K562 (cell line): Measurements from ENCODE around the gene SRMS. TPM values are rescaled to one million over a fixed set of nuclear protein-coding genes. Genes with fewer than 3 reads are reported as not detected.

Experiments
- CTCF ChIP-seq, 3 experiments: IDR thresholded peaks in 2 of 3; conservative IDR thresholded peaks in 1 of 3; 2 replicates each; pipeline ENCODE4 v1.5.1; 2011 to 2012; ENCODE audit warnings: low read length in 3 of 3, mild to moderate bottlenecking in 3 of 3, control low read depth in 2 of 3, improper control_type of control experiment in 1 of 3, inconsistent platforms in 1 of 3, low read depth in 1 of 3, mixed read lengths in 1 of 3, moderate library complexity in 1 of 3; ENCODE audit not compliant: insufficient read depth in 2 of 3
- CTCFL ChIP-seq: IDR thresholded peaks from 2 replicates; pipeline ENCODE4 v1.6.1; 2011; ENCODE audit warnings: borderline replicate concordance, low read depth, mild to moderate bottlenecking, moderate library complexity, low read length; ENCODE audit not compliant: insufficient read depth, poor library complexity, severe bottlenecking
- PHB2 ChIP-seq: fragments of 450-650 bp; IDR thresholded peaks from 2 replicates; pipeline ENCODE4 v1.6.1; 2017; ENCODE audit warnings: low read depth
- SRF ChIP-seq, 2 experiments: fragments of 250-450, 450-650 bp in 1 of 2; sonication (Bioruptor Pico) in 1 of 2; sonication (generic) in 1 of 2; formaldehyde crosslinking; IDR thresholded peaks; 2 replicates each; pipeline versions ENCODE4 v1.5.0 to v1.5.1; 2020 to 2022; ENCODE audit warnings: mild to moderate bottlenecking in 1 of 2, missing genetic modification reagents in 1 of 2
- YY1 ChIP-seq, 3 experiments: IDR thresholded peaks; 2 replicates each; pipeline ENCODE4 v1.6.1; 2011; ENCODE audit warnings: low read length in 2 of 3, mild to moderate bottlenecking in 2 of 3, moderate library complexity in 2 of 3, borderline replicate concordance in 1 of 3, control low read depth in 1 of 3, low read depth in 1 of 3; ENCODE audit not compliant: insufficient read depth in 3 of 3, insufficient replicate concordance in 2 of 3, control insufficient read depth in 1 of 3, insufficient read length in 1 of 3; ENCODE audit errors: extremely low read depth in 1 of 3
- ZBTB11 ChIP-seq, 3 experiments: fragments of 200-800 bp in 1 of 3; fragments of 250-450 bp in 1 of 3; fragments of 450-650 bp in 1 of 3; sonication (Bioruptor Pico) in 1 of 3; sonication (Bioruptor generic) in 1 of 3; formaldehyde crosslinking in 1 of 3; IDR thresholded peaks; 2 replicates each; pipeline versions ENCODE4 v1.6.1 to v1.8.0; 2016 to 2022; ENCODE audit warnings: mild to moderate bottlenecking in 2 of 3, missing genetic modification characterization in 2 of 3, missing compliant biosample characterization in 1 of 3, moderate library complexity in 1 of 3
- ZKSCAN1 ChIP-seq: fragments of 150-350 bp; IDR thresholded peaks from 2 replicates; pipeline ENCODE4 v1.6.1; 2016; ENCODE audit warnings: low read depth, low read length
- polyA plus RNA-seq, 8 experiments: library from polyadenylated mRNA; depleted of rRNA in 4 of 8; stranded (reverse) in 5 of 8; unstranded in 3 of 8; fragments of >200 nt; fragmentation: Nextera tagmentation in 2 of 8; fragmentation: Illumina TruSeq in 1 of 8; extraction: Ambion mirVana in 2 of 8; extraction: Trizol in 1 of 8; gene quantifications; 2 replicates each; pipeline versions ENCODE4 v1.2.1 to v1.2.3, GENCODE V29; 2011 to 2014; ENCODE audit warnings: inconsistent platforms in 1 of 8, missing spikeins in 1 of 8
- total RNA-seq, 7 experiments: library from RNA; depleted of rRNA in 6 of 7; stranded (reverse); fragments of >200 nt in 6 of 7; fragmentation: Illumina TruSeq in 2 of 7; extraction: Trizol in 2 of 7; gene quantifications; 2 replicates each; pipeline versions ENCODE4 v1.2.1 to v1.2.3, GENCODE V29; 2011 to 2021; ENCODE audit warnings: low replicate concordance in 1 of 7
- TF ChIP-seq, protein P1 (sequence below): fragments of 450-650 bp; conservative IDR thresholded peaks from 2 replicates; pipeline ENCODE4 v1.6.1; 2016; ENCODE audit warnings: missing genetic modification characterization, low read depth, mild to moderate bottlenecking, control low read depth, missing compliant biosample characterization
- TF ChIP-seq, protein P2 (sequence below): fragments of 200-800 bp; sonication (Bioruptor generic); IDR thresholded peaks from 2 replicates; pipeline ENCODE4 v1.6.1; 2017; ENCODE audit warnings: missing genetic modification characterization, missing compliant biosample characterization

SRMS gene
- total and polyA plus RNA-seq, 9 of the 15 experiments (the other 6 are each of a cell fraction or from before 2014, with no cell fraction given): 0.07 TPM; not detected in 8

GRCh38 chr20:63538204-63539091, 9.1 kb downstream of the SRMS start (continued):
- TF ChIP-seq CTCFL (peak; percentile 76), CTCF (IDR thresholded peaks at IDR 0.05 in 2 of 3, conservative IDR thresholded peaks at IDR 0.05 in 1 of 3; ENCODE audit: insufficient read depth in 2 of 3, low read depth in 1 of 3, low read length in 3 of 3) (peak in 2 of 3 experiments; percentile 22 to 41; a peak in 3 of 6 replicates), ZBTB11 (CRISPR knock-in tag; IDR thresholded peaks at IDR 0.05) (peak in 1 of 3 experiments; percentile 57; a peak in 2 of 6 replicates), SRF (CRISPR knock-in tag; IDR thresholded peaks at IDR 0.05) (0 out of 4 replicates have a peak, but pooled peaks of 1 of the 2 experiments have one; percentile 7), YY1 (IDR thresholded peaks at IDR 0.05; ENCODE audit: borderline replicate concordance in 1 of 3, control insufficient read depth in 1 of 3, extremely low read depth in 1 of 3, insufficient read depth in 3 of 3, insufficient read length in 1 of 3, insufficient replicate concordance in 2 of 3, low read depth in 1 of 3, low read length in 2 of 3) (no peak), ZKSCAN1 (0 out of 2 replicates have a peak, but pooled peaks have one; percentile 3), PHB2 (no peak)
- TF ChIP-seq, protein P1, sequence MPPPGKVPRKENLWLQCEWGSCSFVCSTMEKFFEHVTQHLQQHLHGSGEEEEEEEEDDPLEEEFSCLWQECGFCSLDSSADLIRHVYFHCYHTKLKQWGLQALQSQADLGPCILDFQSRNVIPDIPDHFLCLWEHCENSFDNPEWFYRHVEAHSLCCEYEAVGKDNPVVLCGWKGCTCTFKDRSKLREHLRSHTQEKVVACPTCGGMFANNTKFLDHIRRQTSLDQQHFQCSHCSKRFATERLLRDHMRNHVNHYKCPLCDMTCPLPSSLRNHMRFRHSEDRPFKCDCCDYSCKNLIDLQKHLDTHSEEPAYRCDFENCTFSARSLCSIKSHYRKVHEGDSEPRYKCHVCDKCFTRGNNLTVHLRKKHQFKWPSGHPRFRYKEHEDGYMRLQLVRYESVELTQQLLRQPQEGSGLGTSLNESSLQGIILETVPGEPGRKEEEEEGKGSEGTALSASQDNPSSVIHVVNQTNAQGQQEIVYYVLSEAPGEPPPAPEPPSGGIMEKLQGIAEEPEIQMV (tag): no peak
- TF ChIP-seq, protein P2, sequence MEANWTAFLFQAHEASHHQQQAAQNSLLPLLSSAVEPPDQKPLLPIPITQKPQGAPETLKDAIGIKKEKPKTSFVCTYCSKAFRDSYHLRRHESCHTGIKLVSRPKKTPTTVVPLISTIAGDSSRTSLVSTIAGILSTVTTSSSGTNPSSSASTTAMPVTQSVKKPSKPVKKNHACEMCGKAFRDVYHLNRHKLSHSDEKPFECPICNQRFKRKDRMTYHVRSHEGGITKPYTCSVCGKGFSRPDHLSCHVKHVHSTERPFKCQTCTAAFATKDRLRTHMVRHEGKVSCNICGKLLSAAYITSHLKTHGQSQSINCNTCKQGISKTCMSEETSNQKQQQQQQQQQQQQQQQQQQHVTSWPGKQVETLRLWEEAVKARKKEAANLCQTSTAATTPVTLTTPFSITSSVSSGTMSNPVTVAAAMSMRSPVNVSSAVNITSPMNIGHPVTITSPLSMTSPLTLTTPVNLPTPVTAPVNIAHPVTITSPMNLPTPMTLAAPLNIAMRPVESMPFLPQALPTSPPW (CRISPR knock-in tag): peak; percentile 80
- TF ChIP-seq, all 486 proteins: peak for 8
